Muscle of leg (tissue), 11 donors: ENCODE data around the gene SLC35D1. TPM values are rescaled to one million over a fixed set of nuclear protein-coding genes. Genes with fewer than 3 reads are reported as not detected.

Experiments used
- DNase-seq: peaks from one replicate; pipeline ENCODE4 v3.0.0; 2013
- H3K27ac ChIP-seq: one replicate; pipeline ENCODE4 v1.5.1; 2013; ENCODE audit warnings: mild to moderate bottlenecking, low read length, control low read depth
- H3K27me3 ChIP-seq: one replicate; pipeline ENCODE4 v1.6.1; 2013; ENCODE audit warnings: low read length; ENCODE audit not compliant: control insufficient read depth, insufficient read depth
- H3K36me3 ChIP-seq: one replicate; pipeline ENCODE4 v1.6.1; 2013; ENCODE audit warnings: low read length; ENCODE audit not compliant: control insufficient read depth, insufficient read depth
- H3K4me1 ChIP-seq: one replicate; pipeline ENCODE4 v1.6.1; 2013; ENCODE audit warnings: low read length; ENCODE audit not compliant: control insufficient read depth, insufficient read depth
- H3K4me3 ChIP-seq: one replicate; pipeline ENCODE4 v1.5.1; 2013; ENCODE audit warnings: low read length, control low read depth
- H3K9me3 ChIP-seq: replicated peaks from 2 replicates; pipeline ENCODE4 v1.6.1; 2013; ENCODE audit warnings: low read depth, low read length; ENCODE audit not compliant: control insufficient read depth
- WGBS: methylation state at CpG from one replicate; pipeline ENCODE4 v1.1.5; 2013; ENCODE audit warnings: missing lambda C conversion rate; ENCODE audit not compliant: insufficient coverage; 5-methylcytosine and 5-hydroxymethylcytosine counted together
- polyA plus RNA-seq, 8 donors: library from polyadenylated mRNA; unstranded; fragments of 120-200 nt; gene quantifications; one replicate each; pipeline versions ENCODE4 v1.2.1 to v1.2.3, GENCODE V29; 2013; ENCODE audit warnings: inconsistent platforms in 1 of 8, low replicate concordance in 1 of 8; ENCODE audit not compliant: insufficient read length in 8 of 8, insufficient read depth in 1 of 8
- total RNA-seq: library from RNA; stranded (reverse); fragments of 120-200 nt; gene quantifications from one replicate; pipeline ENCODE4 v1.2.4, GENCODE V29; 2013

The SLC35D1 gene
- total and polyA plus RNA-seq, 9 donors, result 6.0 to 9.0 (median 6.8) TPM

DNA sequence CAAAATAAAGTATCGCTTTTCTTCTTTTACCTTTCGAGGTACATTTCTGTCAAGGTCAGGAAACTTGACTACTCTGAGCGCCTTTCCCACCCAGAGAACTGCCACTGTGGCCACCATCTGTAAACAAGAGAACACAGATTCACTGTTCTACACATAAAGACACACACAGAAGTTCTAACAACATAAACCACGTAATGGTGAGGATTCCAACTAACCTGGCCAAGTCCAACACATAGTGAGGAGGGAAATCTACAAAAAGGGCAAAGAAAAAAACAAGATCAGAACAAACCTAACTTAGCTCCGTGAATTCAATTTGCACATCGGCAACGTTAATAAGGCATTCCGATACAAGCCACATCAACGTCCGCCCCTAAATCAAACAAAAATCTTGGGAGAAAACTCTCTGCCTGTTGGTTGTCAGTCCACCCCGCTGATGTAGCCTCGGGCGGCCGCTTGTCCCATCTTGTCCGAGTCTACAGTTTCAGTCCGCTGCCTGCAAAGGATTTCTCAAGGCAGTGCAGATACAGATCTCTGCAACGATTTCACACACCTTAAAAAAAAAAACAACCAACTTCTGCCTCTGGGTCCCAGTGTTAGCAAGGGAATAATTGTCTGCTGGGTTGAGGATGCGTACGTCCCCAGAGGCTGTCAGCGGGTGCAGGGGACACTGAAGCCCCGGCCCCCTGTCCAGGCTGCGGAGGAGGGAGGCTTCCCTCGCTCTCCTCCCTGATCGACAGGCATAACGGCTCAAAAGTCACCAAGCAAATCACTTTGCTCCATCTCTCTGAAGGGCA is 1.0 kb downstream of the SLC35D1 start:
- peak; percentile 58 for DNase-seq
- Histone ChIP-seq H3K27me3 (no peaks in the 10 kb centered on the region), H3K4me1 (peaks cover 4% of the 10 kb centered on the region), H3K9me3 (no peaks in the 10 kb centered on the region), H3K4me3 (peak overlapping the region; percentile 88), H3K36me3 (peaks cover 8% of the 10 kb centered on the region), H3K27ac (peak overlapping the region; percentile 91)
- 2% methylated on average over 16 of the region's 25 CpGs for WGBS

GRCh38 chr1:67051196-67051595 is 2.8 kb downstream of the SLC35D1 start:
- Histone ChIP-seq H3K4me3 (no peak overlapping the region), H3K27ac (no peak overlapping the region), H3K27me3 (no peaks in the 10 kb centered on the region), H3K4me1 (peaks cover 4% of the 10 kb centered on the region), H3K36me3 (peaks cover 16% of the 10 kb centered on the region), H3K9me3 (no peaks in the 10 kb centered on the region)
- no CpG with 5 or more reads among the region's 4 CpGs for WGBS
- DNase-seq, result no peak

DNA sequence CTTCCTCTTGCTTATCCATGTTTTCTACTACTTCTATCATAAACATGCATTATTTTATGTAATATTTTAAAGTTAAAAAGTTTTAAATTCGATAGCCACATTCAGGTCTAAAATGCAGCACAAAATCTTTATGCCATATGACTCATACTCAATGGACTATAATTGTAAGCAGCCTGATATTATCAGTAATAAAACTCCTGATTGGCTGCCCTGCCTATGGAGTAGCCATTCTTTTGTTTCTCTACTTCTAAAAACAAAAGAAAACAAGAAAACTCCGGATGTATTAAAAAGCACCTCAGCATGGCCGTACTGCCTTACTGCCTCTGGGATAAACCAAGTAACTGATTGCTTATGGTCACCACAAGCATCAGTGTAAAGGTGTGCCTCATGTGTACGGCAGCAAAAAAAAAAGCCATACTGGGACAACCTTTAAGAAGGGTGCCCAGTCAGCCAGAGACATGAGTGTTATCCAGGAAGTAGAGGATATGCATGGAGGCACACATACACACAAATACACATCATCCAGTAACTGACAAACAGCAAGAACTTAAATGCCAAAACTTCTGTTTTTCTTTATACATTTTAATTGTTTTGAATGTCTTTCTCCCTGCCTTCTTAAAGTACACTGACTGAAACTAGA is 9.2 kb downstream of the SLC35D1 start:
- WGBS, result no CpG with 5 or more reads among the region's 4 CpGs
- Histone ChIP-seq H3K4me1 (no peaks in the 10 kb centered on the region), H3K36me3 (peaks cover 33% of the 10 kb centered on the region), H3K27ac (no peak overlapping the region), H3K27me3 (no peaks in the 10 kb centered on the region), H3K4me3 (no peak overlapping the region), H3K9me3 (no peaks in the 10 kb centered on the region)
- DNase-seq, result no peak

GRCh38 chr1:67043366-67043765 is 10.6 kb downstream of the SLC35D1 start:
- no peak for DNase-seq

GRCh38 chr1:67041841-67042503 is 12.0 kb downstream of the SLC35D1 start:
- Histone ChIP-seq H3K27me3 (no peaks in the 10 kb centered on the region), H3K36me3 (peaks cover 32% of the 10 kb centered on the region), H3K4me3 (no peak overlapping the region), H3K9me3 (no peaks in the 10 kb centered on the region), H3K27ac (no peak overlapping the region), H3K4me1 (no peaks in the 10 kb centered on the region)
- 100% methylated on average over 1 of the region's 5 CpGs for WGBS
- DNase-seq, result no peak

More at GRCh38 chr1:67043366-67043765, 10.6 kb downstream of the SLC35D1 start:
- H3K9me3 ChIP-seq, result no peaks in the 10 kb centered on the region
- no peaks in the 10 kb centered on the region for H3K4me1 ChIP-seq
- H3K4me3 ChIP-seq, result no peak overlapping the region
- WGBS, result no CpG with 5 or more reads among the region's 3 CpGs
- H3K36me3 ChIP-seq, result peaks cover 36% of the 10 kb centered on the region
- no peaks in the 10 kb centered on the region for H3K27me3 ChIP-seq
- H3K27ac ChIP-seq, result no peak overlapping the region

GRCh38 chr1:67040405-67040804 is 13.5 kb downstream of the SLC35D1 start:
- H3K9me3 ChIP-seq, result no peaks in the 10 kb centered on the region
- no peaks in the 10 kb centered on the region for H3K27me3 ChIP-seq
- H3K27ac ChIP-seq, result no peak overlapping the region
- H3K4me3 ChIP-seq, result no peak overlapping the region
- peaks cover 28% of the 10 kb centered on the region for H3K36me3 ChIP-seq
- 100% methylated on average over 1 of the region's 1 CpG for WGBS
- DNase-seq, result no peak
- no peaks in the 10 kb centered on the region for H3K4me1 ChIP-seq

DNA sequence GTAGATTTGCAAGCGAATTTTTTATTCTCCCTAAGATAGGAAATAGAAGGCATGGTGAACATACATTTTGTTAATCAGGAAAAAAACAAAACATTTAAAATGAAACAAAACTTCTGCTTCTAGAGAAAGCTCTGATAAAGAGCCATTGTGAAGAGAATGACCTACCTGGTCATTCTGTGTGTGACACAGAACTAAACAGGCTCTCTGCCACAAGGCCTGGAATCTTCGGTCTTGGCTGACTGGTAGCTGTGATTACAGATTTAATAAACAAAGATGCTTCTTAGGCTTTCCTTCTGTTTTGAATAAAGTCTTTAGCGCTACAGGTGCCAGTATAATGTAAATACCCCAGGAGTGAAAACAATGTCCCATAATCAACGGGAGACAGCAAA is 22.1 kb downstream of the SLC35D1 start:
- no peak overlapping the region for H3K4me3 ChIP-seq
- no peaks in the 10 kb centered on the region for H3K27me3 ChIP-seq
- WGBS, result 83% methylated on average over 1 of the region's 4 CpGs
- H3K4me1 ChIP-seq, result no peaks in the 10 kb centered on the region
- H3K9me3 ChIP-seq, result no peaks in the 10 kb centered on the region
- no peak overlapping the region for H3K27ac ChIP-seq
- DNase-seq, result no peak
- H3K36me3 ChIP-seq, result peaks cover 2% of the 10 kb centered on the region

- DNase-seq, result peak; percentile 69
- Histone ChIP-seq H3K27ac (no peak overlapping the region), H3K4me1 (no peaks in the 10 kb centered on the region), H3K9me3 (no peaks in the 10 kb centered on the region), H3K36me3 (peaks cover 2% of the 10 kb centered on the region), H3K27me3 (no peaks in the 10 kb centered on the region), H3K4me3 (no peak overlapping the region)
- WGBS, result 33% methylated on average over 3 of the region's 5 CpGs
These were observed 22.7 kb downstream of the SLC35D1 start for GRCh38 chr1:67031121-67031858.

- Histone ChIP-seq H3K9me3 (no peaks in the 10 kb centered on the region), H3K36me3 (peaks cover 6% of the 10 kb centered on the region), H3K27ac (no peak overlapping the region), H3K4me3 (no peak overlapping the region), H3K27me3 (no peaks in the 10 kb centered on the region), H3K4me1 (no peaks in the 10 kb centered on the region)
- DNase-seq, result no peak
- WGBS, result 67% methylated on average over 1 of the region's 1 CpG
These were observed 24.5 kb downstream of the SLC35D1 start for GRCh38 chr1:67029472-67029871.

GRCh38 chr1:67020765-67021164 is 33.2 kb downstream of the SLC35D1 start:
- Histone ChIP-seq H3K4me1 (no peaks in the 10 kb centered on the region), H3K9me3 (no peaks in the 10 kb centered on the region), H3K27me3 (no peaks in the 10 kb centered on the region), H3K27ac (no peak overlapping the region), H3K4me3 (no peak overlapping the region), H3K36me3 (peaks cover 29% of the 10 kb centered on the region)
- no peak for DNase-seq
- no CpG with 5 or more reads among the region's 2 CpGs for WGBS
